Measurements from ENCODE around the gene MCF2L. TPM values are rescaled to one million over a fixed set of nuclear protein-coding genes. Genes with fewer than 3 reads are reported as not detected.

MCF2L gene
- total RNA-seq, 2 donors from 2014 or later: 47.6 to 64.7 TPM

Other genes starting within 250 kb of the MCF2L start
- 1 to 10 TPM in 1 of 2 donors, not detected in 1; 2.7 TPM for gene F7, start 136.6 kb downstream of the MCF2L start, total RNA-seq
- 10 to 100 TPM; 10.2 to 48.0 TPM for gene F10, start 153.6 kb downstream of the MCF2L start, total RNA-seq
- gene PROZ, start 189.4 kb downstream of the MCF2L start, total RNA-seq: not detected
- 10 to 100 TPM; 47.7 to 48.6 TPM for gene PCID2, start 239.5 kb downstream of the MCF2L start, total RNA-seq
- 100 to 1,000 TPM; 103 to 185 TPM for gene CUL4A, start 240.4 kb downstream of the MCF2L start, total RNA-seq